Stimulated activated CD4-positive, alpha-beta T cell treated with anti-CD3 and anti-CD28 coated beads, Interleukin-4, amount 100 ng/mL, for 1 hour (primary cell): Measurements from ENCODE around the gene TRAPPC2L.

ENCODE experiments used
- DNase-seq: peaks from one replicate; pipeline ENCODE4 v3.0.0-alpha.2; 2020

Gene TRAPPC2L

GRCh38 chr16:88862968-88863367, 6.0 kb downstream of the TRAPPC2L start:
- DNase-seq, result no peak

GRCh38 chr16:88863426-88863825, 6.5 kb downstream of the TRAPPC2L start:
- DNase-seq, result no peak

GRCh38 chr16:88864099-88864498, 7.2 kb downstream of the TRAPPC2L start:
- no peak for DNase-seq

- no peak for DNase-seq
These were observed 7.6 kb downstream of the TRAPPC2L start for GRCh38 chr16:88864521-88864920.

- DNase-seq, result no peak
These were observed 8.4 kb downstream of the TRAPPC2L start for GRCh38 chr16:88865310-88865709.

- no peak for DNase-seq
These were observed 8.8 kb downstream of the TRAPPC2L start for GRCh38 chr16:88865742-88866141.

- no peak for DNase-seq
These were observed 9.4 kb downstream of the TRAPPC2L start, which contains the start of gene PABPN1L for GRCh38 chr16:88866151-88866920. Gene PABPN1L (minus strand): TSS chr16:88866660. CDS start chr16:88866606, 54 bp downstream.

- DNase-seq, result no peak
These were observed 10.8 kb downstream of the TRAPPC2L start for GRCh38 chr16:88867581-88868246.

GRCh38 chr16:88868974-88869672, 12.2 kb downstream of the TRAPPC2L start:
- no peak for DNase-seq

- no peak for DNase-seq
These were observed 12.7 kb downstream of the TRAPPC2L start for GRCh38 chr16:88869673-88869980.

- DNase-seq, result no peak
These were observed 13.9 kb downstream of the TRAPPC2L start for GRCh38 chr16:88870608-88871348.

- DNase-seq, result no peak
These were observed 14.4 kb downstream of the TRAPPC2L start for GRCh38 chr16:88871349-88871702.

GRCh38 chr16:88871730-88872416, 14.9 kb downstream of the TRAPPC2L start:
- DNase-seq, result no peak

- no peak for DNase-seq
These were observed 15.9 kb downstream of the TRAPPC2L start for GRCh38 chr16:88872650-88873331.

GRCh38 chr16:88874938-88875599, 18.1 kb downstream of the TRAPPC2L start:
- no peak for DNase-seq

GRCh38 chr16:88875703-88876234, 18.8 kb downstream of the TRAPPC2L start:
- no peak for DNase-seq

- no peak for DNase-seq
These were observed 20.1 kb downstream of the TRAPPC2L start for GRCh38 chr16:88876942-88877526.

GRCh38 chr16:88877564-88878289, 20.8 kb downstream of the TRAPPC2L start:
- DNase-seq, result no peak

GRCh38 chr16:88878356-88878755, 21.4 kb downstream of the TRAPPC2L start:
- no peak for DNase-seq
